ENCODE results near the gene DIRAS2.
"Not testable (repeated sequence)": the region's sequence is repeated elsewhere in the genome, so short reads cannot be mapped to it uniquely, and the experiment has no call there.

DIRAS2 gene, protein sequence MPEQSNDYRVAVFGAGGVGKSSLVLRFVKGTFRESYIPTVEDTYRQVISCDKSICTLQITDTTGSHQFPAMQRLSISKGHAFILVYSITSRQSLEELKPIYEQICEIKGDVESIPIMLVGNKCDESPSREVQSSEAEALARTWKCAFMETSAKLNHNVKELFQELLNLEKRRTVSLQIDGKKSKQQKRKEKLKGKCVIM

GRCh38 chr9:90642570-90643539 lies at the start of gene DIRAS2:
TSS of gene DIRAS2 (minus strand) at chr9:90642824. CDS start at chr9:90613827, 28,997 bp downstream.
- DNase-seq = peak; percentile 74

- no peak for DNase-seq
Observed at GRCh38 chr9:90684736-90685135, 42.1 kb upstream of the DIRAS2 start.

DNA sequence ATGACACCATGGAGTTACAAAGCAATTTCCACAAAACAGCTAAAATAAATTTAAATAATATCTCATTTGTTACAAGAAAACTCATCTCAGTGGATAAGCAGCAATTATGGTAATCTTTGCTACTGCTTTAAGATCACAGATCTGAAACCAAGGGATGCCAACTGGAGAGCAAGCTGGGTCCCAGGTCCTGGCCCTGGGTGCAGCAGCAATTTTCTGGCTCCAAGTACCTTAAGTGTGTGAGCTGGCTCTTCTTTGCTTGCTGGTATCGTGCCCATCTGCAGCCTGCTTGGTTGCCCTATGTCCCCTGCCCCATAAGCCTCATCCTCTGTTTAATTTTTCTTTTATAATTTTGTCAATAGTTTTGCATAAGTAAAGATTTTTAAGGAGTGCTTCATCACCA lies 41.5 kb upstream of the DIRAS2 start:
- DNase-seq = no peak

GRCh38 chr9:90680534-90680933 lies 37.9 kb upstream of the DIRAS2 start:
- DNase-seq = no peak

GRCh38 chr9:90665072-90665471 lies 22.4 kb upstream of the DIRAS2 start:
- DNase-seq = no peak

- DNase-seq = no peak
Observed at GRCh38 chr9:90659650-90660364, 17.2 kb upstream of the DIRAS2 start.

DNA sequence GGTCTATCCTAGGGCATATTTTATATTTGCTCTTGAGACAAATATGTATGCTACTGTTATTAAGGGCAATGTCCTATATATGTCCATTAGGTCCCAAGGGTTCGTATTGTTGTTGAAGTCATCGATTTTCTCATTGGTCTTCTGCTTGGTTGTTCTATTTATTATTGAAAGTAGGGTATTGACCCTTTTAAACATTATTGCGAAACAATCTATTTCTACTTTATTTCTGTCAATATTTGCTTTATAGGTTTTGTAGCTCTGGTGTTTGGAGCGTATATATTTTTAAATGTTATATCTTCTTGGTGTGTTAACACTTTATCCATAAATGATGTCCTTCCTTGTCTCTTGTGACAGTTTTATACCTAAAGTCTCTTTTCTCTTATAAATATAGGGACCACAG lies 16.2 kb upstream of the DIRAS2 start:
- no peak for DNase-seq

- DNase-seq = no peak
Observed at GRCh38 chr9:90658181-90658580, 15.6 kb upstream of the DIRAS2 start.

DNA sequence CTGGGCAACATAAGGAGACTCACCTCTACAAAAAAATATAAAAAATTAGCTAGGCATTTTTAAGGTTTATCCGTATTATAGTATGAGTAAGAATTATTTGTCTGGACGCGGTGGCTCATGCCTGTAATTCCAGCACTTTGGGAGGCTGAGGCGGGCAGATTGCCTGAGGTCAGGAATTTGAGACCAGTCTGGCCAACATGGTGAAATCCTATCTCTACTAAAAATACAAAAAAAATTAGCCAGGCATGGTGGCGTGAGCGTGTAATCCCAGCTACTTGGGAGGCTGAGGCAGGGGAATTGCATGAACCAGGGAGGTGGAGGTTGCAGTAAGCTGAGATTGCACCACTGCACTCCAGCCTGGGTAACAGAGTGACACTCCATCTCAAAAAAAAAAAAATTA lies 14.3 kb upstream of the DIRAS2 start:
- DNase-seq = not testable (repeated sequence)

- no peak for DNase-seq
Observed at GRCh38 chr9:90651246-90651645, 8.6 kb upstream of the DIRAS2 start.

GRCh38 chr9:90647843-90648242 lies 5.2 kb upstream of the DIRAS2 start:
- no peak for DNase-seq

GRCh38 chr9:90645721-90646120 lies 3.1 kb upstream of the DIRAS2 start:
- no peak for DNase-seq

DNA sequence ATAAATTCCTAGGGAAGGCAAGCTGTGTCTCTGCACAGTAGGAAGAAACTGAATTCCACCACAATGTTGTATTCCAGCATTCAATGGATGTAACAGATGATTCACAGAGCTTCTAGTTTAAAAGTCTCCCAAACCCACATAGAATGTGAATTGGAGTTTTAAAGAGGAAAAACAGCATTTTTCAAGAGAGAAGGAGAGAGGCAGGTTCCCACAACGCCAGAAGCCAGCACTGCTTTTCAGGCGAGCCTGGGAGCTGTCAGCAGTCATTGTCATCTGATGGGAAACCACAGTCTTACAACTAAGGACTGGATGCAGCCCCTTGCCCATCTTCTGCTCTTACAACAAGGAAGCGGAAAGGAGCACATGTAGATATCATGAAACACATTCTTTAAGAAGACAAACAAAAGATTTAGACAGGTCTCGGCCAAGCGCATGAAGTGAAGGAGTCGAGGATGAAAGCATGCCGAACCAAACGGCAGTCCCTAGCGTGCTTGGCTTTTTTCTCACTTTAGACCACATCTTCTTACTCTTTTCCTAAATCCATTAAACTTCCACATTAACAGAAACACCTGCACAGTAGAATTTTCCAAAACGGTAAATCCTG lies 638 bp downstream of the DIRAS2 start:
- DNase-seq = peak; percentile 3

- no peak for DNase-seq
Observed at GRCh38 chr9:90641086-90641485, 1.5 kb downstream of the DIRAS2 start.

DNA sequence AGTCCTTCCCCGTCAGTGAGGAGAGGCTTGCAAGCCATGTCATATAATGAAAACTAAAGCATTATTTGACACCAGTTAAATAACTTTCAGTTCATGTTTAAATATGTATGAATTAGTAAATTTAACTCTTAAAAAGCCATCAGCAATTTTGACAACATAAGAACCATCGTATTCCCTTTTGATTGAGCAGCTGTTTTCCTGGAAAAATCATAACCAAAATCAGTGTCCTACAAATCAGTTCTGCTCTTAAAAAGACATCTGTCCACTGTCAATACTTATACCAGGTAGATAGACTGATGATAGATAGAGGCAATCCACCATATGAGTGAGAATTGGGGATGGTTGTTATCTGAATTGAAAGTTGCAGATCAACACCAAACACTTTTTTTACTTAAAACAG lies 2.3 kb downstream of the DIRAS2 start:
- no peak for DNase-seq

DNA sequence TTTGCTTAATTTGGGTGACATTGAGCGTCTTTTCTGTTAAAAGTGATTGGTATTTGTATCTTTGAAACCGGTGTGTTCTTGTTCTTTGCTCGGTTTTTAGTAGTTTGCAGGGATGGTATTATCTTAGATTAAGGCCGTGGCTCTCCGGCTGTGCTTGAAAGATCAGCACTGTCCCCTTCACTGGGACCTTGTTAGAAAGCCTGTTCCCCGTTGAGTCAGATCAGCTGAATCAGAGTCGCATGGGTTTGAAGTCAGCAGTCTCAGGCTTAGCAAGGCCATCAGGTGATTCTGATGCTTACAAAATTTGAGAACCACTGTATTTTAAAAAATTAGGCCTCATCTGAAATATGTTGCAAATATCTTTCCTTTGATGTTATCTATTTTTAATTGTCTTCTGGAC lies 5.0 kb downstream of the DIRAS2 start:
- DNase-seq = no peak

GRCh38 chr9:90632647-90633207 lies 9.9 kb downstream of the DIRAS2 start:
- DNase-seq = no peak

GRCh38 chr9:90631964-90632363 lies 10.7 kb downstream of the DIRAS2 start:
- no peak for DNase-seq

DNA sequence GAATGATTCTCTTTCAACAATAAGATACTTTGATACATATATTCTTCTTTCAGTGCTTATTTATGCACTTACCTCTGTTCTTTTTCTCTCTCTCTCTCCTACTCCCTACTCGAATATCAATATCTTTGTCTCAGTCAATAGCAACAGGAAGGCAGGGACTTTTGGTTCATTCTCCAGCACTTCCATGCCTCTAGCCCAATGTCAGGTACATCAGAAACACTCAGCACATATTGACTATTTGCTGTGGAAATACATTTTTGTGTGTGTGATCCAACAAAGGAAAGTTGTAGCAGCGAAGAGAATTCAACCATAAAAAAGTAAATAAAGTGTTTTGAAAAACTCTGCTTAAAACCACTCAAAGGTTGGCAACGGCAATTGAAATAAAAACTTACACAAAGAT lies 12.6 kb downstream of the DIRAS2 start:
- DNase-seq = no peak

DNA sequence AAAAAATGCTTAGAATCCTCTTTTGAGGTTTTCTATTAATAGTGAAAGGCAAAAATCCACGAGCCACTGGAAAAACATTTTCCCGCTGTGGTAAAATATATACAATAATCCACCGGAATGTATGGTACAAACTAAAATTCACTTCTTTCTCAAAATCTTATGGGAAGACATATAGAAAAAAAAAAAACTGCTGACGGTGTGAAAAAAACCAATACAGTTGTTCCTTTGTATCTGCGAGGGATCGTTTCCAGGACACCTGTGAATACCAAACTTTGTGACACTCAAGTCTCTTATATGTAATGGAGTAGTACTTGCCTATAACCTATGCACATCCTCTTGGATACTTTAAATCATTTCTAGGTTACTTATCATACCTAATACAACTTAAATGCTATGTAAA lies 13.3 kb downstream of the DIRAS2 start:
- no peak for DNase-seq

- DNase-seq = no peak
Observed at GRCh38 chr9:90616806-90617205, 25.8 kb downstream of the DIRAS2 start.

GRCh38 chr9:90613502-90613901 lies 29.1 kb downstream of the DIRAS2 start:
- DNase-seq = no peak

- DNase-seq = no peak
Observed at GRCh38 chr9:90612957-90613356, 29.7 kb downstream of the DIRAS2 start.
